ENCODE measurements around the gene PAPOLG.

PAPOLG gene

GRCh38 chr2:60756097-60757087 lies at the start of gene PAPOLG:
Gene PAPOLG, plus strand, starts transcription at chr2:60756268. Its CDS starts 211 bp downstream, at chr2:60756479.
- peaks cover 18% of the 10 kb centered on the region for H3K4me1 ChIP-seq (ENCODE audit: low read depth, poor library complexity, severe bottlenecking)
- H3K36me3 ChIP-seq (ENCODE audit: insufficient read depth) = peaks cover 2% of the 10 kb centered on the region; the same call in 1 of the 2 replicates
- H3K4me3 ChIP-seq (IDR thresholded peaks at IDR 0.05; ENCODE audit: insufficient read depth, low read depth, low read length) = peak within 1 kb of the TSS; percentile 60
- peak within 1 kb of the TSS; percentile 77 for H3K4me2 ChIP-seq
- TF ChIP-seq CTCF (conservative IDR thresholded peaks at IDR 0.05; ENCODE audit: low read depth, low read length) = no peak
- H4K20me1 ChIP-seq (ENCODE audit: insufficient read depth) = no peaks in the 10 kb centered on the region
- peak within 1 kb of the TSS; percentile 47 for H3K9ac ChIP-seq
- H3K79me2 ChIP-seq (ENCODE audit: insufficient read depth, low read depth) = peaks cover 30% of the 10 kb centered on the region
- no peaks in the 10 kb centered on the region for H3K27me3 ChIP-seq (ENCODE audit: insufficient read depth, low read depth)
- H3K27ac ChIP-seq = peak within 1 kb of the TSS; percentile 49; the same call in 1 of the 2 replicates
- peak within 1 kb of the TSS; percentile 78; the same call in 1 of the 2 replicates for H2AFZ ChIP-seq (ENCODE audit: low read depth)

- Histone ChIP-seq H3K79me2 (ENCODE audit: insufficient read depth, low read depth) (no peaks in the 10 kb centered on the region), H3K4me3 (IDR thresholded peaks at IDR 0.05; ENCODE audit: insufficient read depth, low read depth, low read length) (no peak overlapping the region), H3K27me3 (ENCODE audit: insufficient read depth, low read depth) (no peaks in the 10 kb centered on the region), H3K4me1 (ENCODE audit: low read depth, poor library complexity, severe bottlenecking) (peaks cover 6% of the 10 kb centered on the region), H2AFZ (ENCODE audit: low read depth) (peak overlapping the region; percentile 39), H3K36me3 (ENCODE audit: insufficient read depth) (no peaks in the 10 kb centered on the region), H4K20me1 (ENCODE audit: insufficient read depth) (no peaks in the 10 kb centered on the region), H3K4me2 (peak overlapping the region; percentile 13; the same call in 1 of the 2 replicates), H3K9ac (no peak overlapping the region), H3K27ac (no peak overlapping the region)
- peak; percentile 92 for TF ChIP-seq CTCF (conservative IDR thresholded peaks at IDR 0.05; ENCODE audit: low read depth, low read length)
Measured at GRCh38 chr2:60707750-60708371, 48.2 kb upstream of the PAPOLG start.

- Histone ChIP-seq H3K79me2 (ENCODE audit: insufficient read depth, low read depth) (no peaks in the 10 kb centered on the region), H3K36me3 (ENCODE audit: insufficient read depth) (no peaks in the 10 kb centered on the region), H3K4me3 (IDR thresholded peaks at IDR 0.05; ENCODE audit: insufficient read depth, low read depth, low read length) (no peak overlapping the region), H3K27ac (no peak overlapping the region), H3K4me2 (no peak overlapping the region), H2AFZ (ENCODE audit: low read depth) (no peak overlapping the region), H3K9ac (no peak overlapping the region), H3K4me1 (ENCODE audit: low read depth, poor library complexity, severe bottlenecking) (peaks cover 6% of the 10 kb centered on the region), H3K27me3 (ENCODE audit: insufficient read depth, low read depth) (no peaks in the 10 kb centered on the region), H4K20me1 (ENCODE audit: insufficient read depth) (no peaks in the 10 kb centered on the region)
- TF ChIP-seq CTCF (conservative IDR thresholded peaks at IDR 0.05; ENCODE audit: low read depth, low read length) = no peak
Measured at GRCh38 chr2:60708630-60709320, 47.3 kb upstream of the PAPOLG start.

GRCh38 chr2:60710707-60711106 lies 45.4 kb upstream of the PAPOLG start:
- Histone ChIP-seq H3K4me1 (ENCODE audit: low read depth, poor library complexity, severe bottlenecking) (peaks cover 6% of the 10 kb centered on the region), H3K4me3 (IDR thresholded peaks at IDR 0.05; ENCODE audit: insufficient read depth, low read depth, low read length) (no peak overlapping the region), H3K27me3 (ENCODE audit: insufficient read depth, low read depth) (no peaks in the 10 kb centered on the region), H3K9ac (no peak overlapping the region), H3K79me2 (ENCODE audit: insufficient read depth, low read depth) (no peaks in the 10 kb centered on the region), H3K4me2 (no peak overlapping the region), H4K20me1 (ENCODE audit: insufficient read depth) (no peaks in the 10 kb centered on the region), H3K27ac (no peak overlapping the region), H2AFZ (ENCODE audit: low read depth) (no peak overlapping the region), H3K36me3 (ENCODE audit: insufficient read depth) (no peaks in the 10 kb centered on the region)
- no peak for TF ChIP-seq CTCF (conservative IDR thresholded peaks at IDR 0.05; ENCODE audit: low read depth, low read length)
